K562 (cell line): Measurements from ENCODE around the gene KCNN4. TPM values are rescaled to one million over a fixed set of nuclear protein-coding genes. Genes with fewer than 3 reads are reported as not detected.
A peak's percentile ranks its signal among the peaks of the same experiment; 100 is the strongest.

Experiments used
- FOXM1 ChIP-seq, 2 experiments: fragments of 450-650 bp in 1 of 2; sonication (generic) in 1 of 2; formaldehyde crosslinking in 1 of 2; IDR thresholded peaks; 2 replicates each; pipeline versions ENCODE4 v1.6.1 to v1.9.0; 2017 to 2022; ENCODE audit warnings: low read depth in 2 of 2, mild to moderate bottlenecking in 2 of 2, missing genetic modification reagents in 1 of 2, moderate library complexity in 1 of 2
- GATAD2A ChIP-seq: fragments of 450-650 bp; IDR thresholded peaks from 2 replicates; pipeline ENCODE4 v1.6.1; 2017
- NR4A1 ChIP-seq, 2 experiments: fragments of 250-450 bp in 1 of 2; fragments of 450-650 bp in 1 of 2; sonication (Bioruptor Pico) in 1 of 2; IDR thresholded peaks; 2 replicates each; pipeline versions ENCODE4 v1.4.0 to v1.6.1; 2016 to 2020; ENCODE audit warnings: mild to moderate bottlenecking in 2 of 2, missing compliant biosample characterization in 1 of 2, missing genetic modification characterization in 1 of 2, moderate library complexity in 1 of 2
- RAD21 ChIP-seq, 2 experiments: fragments of 250-450 bp in 1 of 2; fragments of 450-650 bp in 1 of 2; sonication (Bioruptor Pico) in 1 of 2; formaldehyde crosslinking in 1 of 2; IDR thresholded peaks in 1 of 2; conservative IDR thresholded peaks in 1 of 2; 2 replicates each; pipeline versions ENCODE4 v1.4.0 to v1.8.0; 2020 to 2022; ENCODE audit warnings: mild to moderate bottlenecking in 2 of 2, moderate library complexity in 1 of 2
- polyA plus RNA-seq, 8 experiments: library from polyadenylated mRNA; depleted of rRNA in 4 of 8; stranded (reverse) in 5 of 8; unstranded in 3 of 8; fragments of >200 nt; fragmentation: Nextera tagmentation in 2 of 8; fragmentation: Illumina TruSeq in 1 of 8; extraction: Ambion mirVana in 2 of 8; extraction: Trizol in 1 of 8; gene quantifications; 2 replicates each; pipeline versions ENCODE4 v1.2.1 to v1.2.3, GENCODE V29; 2011 to 2014; ENCODE audit warnings: inconsistent platforms in 1 of 8, missing spikeins in 1 of 8
- total RNA-seq, 7 experiments: library from RNA; depleted of rRNA in 6 of 7; stranded (reverse); fragments of >200 nt in 6 of 7; fragmentation: Illumina TruSeq in 2 of 7; extraction: Trizol in 2 of 7; gene quantifications; 2 replicates each; pipeline versions ENCODE4 v1.2.1 to v1.2.3, GENCODE V29; 2011 to 2021; ENCODE audit warnings: low replicate concordance in 1 of 7
- TF ChIP-seq, protein P1 (sequence below), 2 experiments: fragments of 450-650 bp; IDR thresholded peaks; 2 replicates each; pipeline ENCODE4 v1.6.1; 2016
- TF ChIP-seq, protein P2 (sequence below), 3 experiments: IDR thresholded peaks in 2 of 3; conservative IDR thresholded peaks in 1 of 3; 2 replicates each; pipeline ENCODE4 v1.5.1; 2011 to 2012; ENCODE audit warnings: low read length in 3 of 3, mild to moderate bottlenecking in 3 of 3, control low read depth in 2 of 3, improper control_type of control experiment in 1 of 3, inconsistent platforms in 1 of 3, low read depth in 1 of 3, mixed read lengths in 1 of 3, moderate library complexity in 1 of 3; ENCODE audit not compliant: insufficient read depth in 2 of 3

KCNN4 gene
- total and polyA plus RNA-seq, 9 of the 15 experiments (the other 6 are each of a cell fraction or from before 2014, with no cell fraction given), result 0.53 to 37.7 (median 25.9) TPM

DNA sequence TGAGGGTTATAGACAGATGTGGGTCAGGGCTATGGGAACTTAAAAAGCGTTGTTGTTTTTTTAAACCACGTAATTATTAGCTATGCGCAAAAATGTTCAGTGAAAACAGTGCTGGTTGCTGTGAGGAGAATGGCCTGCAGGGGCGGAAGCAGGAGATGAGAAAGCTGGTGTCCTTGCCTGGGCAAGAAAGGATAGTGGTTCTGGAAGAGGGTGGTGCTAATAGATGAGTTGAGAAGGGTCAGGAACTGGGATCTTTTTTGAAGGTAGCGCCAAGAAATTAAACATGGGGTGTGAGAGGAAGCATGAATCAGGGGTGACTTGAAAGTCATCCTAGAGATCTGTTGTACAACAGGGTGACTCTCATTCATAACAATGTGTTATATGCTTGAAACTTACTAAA lies 21.3 kb downstream of the KCNN4 start (continued):
- TF ChIP-seq, protein P1, sequence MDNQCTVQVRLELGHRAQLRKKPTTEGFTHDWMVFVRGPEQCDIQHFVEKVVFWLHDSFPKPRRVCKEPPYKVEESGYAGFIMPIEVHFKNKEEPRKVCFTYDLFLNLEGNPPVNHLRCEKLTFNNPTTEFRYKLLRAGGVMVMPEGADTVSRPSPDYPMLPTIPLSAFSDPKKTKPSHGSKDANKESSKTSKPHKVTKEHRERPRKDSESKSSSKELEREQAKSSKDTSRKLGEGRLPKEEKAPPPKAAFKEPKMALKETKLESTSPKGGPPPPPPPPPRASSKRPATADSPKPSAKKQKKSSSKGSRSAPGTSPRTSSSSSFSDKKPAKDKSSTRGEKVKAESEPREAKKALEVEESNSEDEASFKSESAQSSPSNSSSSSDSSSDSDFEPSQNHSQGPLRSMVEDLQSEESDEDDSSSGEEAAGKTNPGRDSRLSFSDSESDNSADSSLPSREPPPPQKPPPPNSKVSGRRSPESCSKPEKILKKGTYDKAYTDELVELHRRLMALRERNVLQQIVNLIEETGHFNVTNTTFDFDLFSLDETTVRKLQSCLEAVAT (IDR thresholded peaks at IDR 0.05), result no peak; a peak in 1 of 4 replicates
- no peak for TF ChIP-seq NR4A1 (CRISPR knock-in tag; IDR thresholded peaks at IDR 0.05)
- no peak for TF ChIP-seq NR4A1 (tag; IDR thresholded peaks at IDR 0.05)
- 0 out of 2 replicates have a peak, but pooled peaks have one; percentile 32 for TF ChIP-seq GATAD2A
- TF ChIP-seq RAD21 (CRISPR knock-in tag; conservative IDR thresholded peaks at IDR 0.05 in 1 of 2, IDR thresholded peaks at IDR 0.05 in 1 of 2), result peak in 1 of 2 experiments; percentile 7; a peak in 1 of 4 replicates
- TF ChIP-seq, protein P2, sequence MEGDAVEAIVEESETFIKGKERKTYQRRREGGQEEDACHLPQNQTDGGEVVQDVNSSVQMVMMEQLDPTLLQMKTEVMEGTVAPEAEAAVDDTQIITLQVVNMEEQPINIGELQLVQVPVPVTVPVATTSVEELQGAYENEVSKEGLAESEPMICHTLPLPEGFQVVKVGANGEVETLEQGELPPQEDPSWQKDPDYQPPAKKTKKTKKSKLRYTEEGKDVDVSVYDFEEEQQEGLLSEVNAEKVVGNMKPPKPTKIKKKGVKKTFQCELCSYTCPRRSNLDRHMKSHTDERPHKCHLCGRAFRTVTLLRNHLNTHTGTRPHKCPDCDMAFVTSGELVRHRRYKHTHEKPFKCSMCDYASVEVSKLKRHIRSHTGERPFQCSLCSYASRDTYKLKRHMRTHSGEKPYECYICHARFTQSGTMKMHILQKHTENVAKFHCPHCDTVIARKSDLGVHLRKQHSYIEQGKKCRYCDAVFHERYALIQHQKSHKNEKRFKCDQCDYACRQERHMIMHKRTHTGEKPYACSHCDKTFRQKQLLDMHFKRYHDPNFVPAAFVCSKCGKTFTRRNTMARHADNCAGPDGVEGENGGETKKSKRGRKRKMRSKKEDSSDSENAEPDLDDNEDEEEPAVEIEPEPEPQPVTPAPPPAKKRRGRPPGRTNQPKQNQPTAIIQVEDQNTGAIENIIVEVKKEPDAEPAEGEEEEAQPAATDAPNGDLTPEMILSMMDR (IDR thresholded peaks at IDR 0.05 in 2 of 3, conservative IDR thresholded peaks at IDR 0.05 in 1 of 3; ENCODE audit: insufficient read depth in 2 of 3, low read depth in 1 of 3, low read length in 3 of 3), result peak; percentile 50 to 58 (median 54); a peak in 4 of 6 replicates
- TF ChIP-seq FOXM1 (IDR thresholded peaks at IDR 0.05; ENCODE audit: low read depth), result no peak
- no peak for TF ChIP-seq FOXM1 (CRISPR knock-in tag; IDR thresholded peaks at IDR 0.05; ENCODE audit: low read depth)
